Neural crest cell (in vitro differentiated cells): ENCODE results near the gene SMARCC1. TPM values are rescaled to one million over a fixed set of nuclear protein-coding genes. Genes with fewer than 3 reads are reported as not detected.

Source experiments
- DNase-seq: peaks from one replicate; pipeline ENCODE4 v3.0.0; 2021; ENCODE audit warnings: low read depth, mixed read lengths, low spot score
- H3K27ac Mint-ChIP-seq: one replicate; pipeline ENCODE4 v1.8.0; 2021; ENCODE audit warnings: mild to moderate bottlenecking, mixed read lengths; ENCODE audit not compliant: unreplicated experiment
- H3K27me3 Mint-ChIP-seq: 2 replicates; pipeline ENCODE4 v1.8.0; 2021; ENCODE audit warnings: low read depth, mild to moderate bottlenecking, mixed read lengths
- H3K36me3 Mint-ChIP-seq: 2 replicates; pipeline ENCODE4 v1.8.0; 2021; ENCODE audit warnings: low read depth, mild to moderate bottlenecking, mixed read lengths
- H3K4me1 Mint-ChIP-seq: 2 replicates; pipeline ENCODE4 v1.8.0; 2021; ENCODE audit warnings: mixed read lengths
- H3K4me3 Mint-ChIP-seq: one replicate; pipeline ENCODE4 v1.8.0; 2021; ENCODE audit warnings: mild to moderate bottlenecking, mixed read lengths
- H3K9me3 Mint-ChIP-seq: 2 replicates; pipeline ENCODE4 v1.8.0; 2021; ENCODE audit warnings: mixed read lengths
- CTCF ChIP-seq: fragments of 200-600 bp; sonication (generic); conservative IDR thresholded peaks from 2 replicates; pipeline ENCODE4 v1.5.0; 2021; ENCODE audit warnings: antibody characterized with exemption, mild to moderate bottlenecking
- total RNA-seq: library from RNA; stranded (reverse); gene quantifications from 2 replicates; pipeline ENCODE4 v1.2.1, GENCODE V29; 2021

SMARCC1 gene
- total RNA-seq, 1 donor from 2014 or later: 281 TPM

- Mint-ChIP-seq H3K27ac (no peak overlapping the region), H3K9me3 (no peaks in the 10 kb centered on the region), H3K4me3 (no peak overlapping the region), H3K4me1 (peaks cover 5% of the 10 kb centered on the region), H3K27me3 (no peaks in the 10 kb centered on the region), H3K36me3 (peaks cover 42% of the 10 kb centered on the region)
- no peak for DNase-seq
- TF ChIP-seq CTCF: no peak
Measured at GRCh38 chr3:47607335-47607734, 174.4 kb downstream of the SMARCC1 start.

- Mint-ChIP-seq H3K4me1 (peaks cover 12% of the 10 kb centered on the region), H3K36me3 (peaks cover 36% of the 10 kb centered on the region), H3K27me3 (no peaks in the 10 kb centered on the region), H3K9me3 (no peaks in the 10 kb centered on the region), H3K27ac (peak overlapping the region; percentile 14), H3K4me3 (no peak overlapping the region)
- DNase-seq: no peak
- TF ChIP-seq CTCF: no peak
Measured at GRCh38 chr3:47606165-47606564, 175.5 kb downstream of the SMARCC1 start.

- H3K9me3 Mint-ChIP-seq: no peaks in the 10 kb centered on the region
- DNase-seq: no peak
- H3K36me3 Mint-ChIP-seq: peaks cover 35% of the 10 kb centered on the region
- no peaks in the 10 kb centered on the region for H3K27me3 Mint-ChIP-seq
- no peak for TF ChIP-seq CTCF
- H3K27ac Mint-ChIP-seq: no peak overlapping the region
- peaks cover 17% of the 10 kb centered on the region for H3K4me1 Mint-ChIP-seq
- H3K4me3 Mint-ChIP-seq: no peak overlapping the region
Measured at GRCh38 chr3:47605652-47606051, 176.0 kb downstream of the SMARCC1 start.

- Mint-ChIP-seq H3K9me3 (no peaks in the 10 kb centered on the region), H3K4me3 (no peak overlapping the region), H3K4me1 (peaks cover 22% of the 10 kb centered on the region), H3K27ac (no peak overlapping the region), H3K27me3 (no peaks in the 10 kb centered on the region), H3K36me3 (peaks cover 25% of the 10 kb centered on the region)
- no peak for TF ChIP-seq CTCF
- DNase-seq: no peak
Measured at GRCh38 chr3:47604145-47604544, 177.5 kb downstream of the SMARCC1 start.

GRCh38 chr3:47603332-47603731, 178.4 kb downstream of the SMARCC1 start:
- no peak for TF ChIP-seq CTCF
- H3K27ac Mint-ChIP-seq: no peak overlapping the region
- H3K36me3 Mint-ChIP-seq: peaks cover 21% of the 10 kb centered on the region

GRCh38 chr3:47601281-47601680, 180.4 kb downstream of the SMARCC1 start:
- Mint-ChIP-seq H3K9me3 (no peaks in the 10 kb centered on the region), H3K4me1 (peaks cover 22% of the 10 kb centered on the region), H3K27me3 (no peaks in the 10 kb centered on the region), H3K36me3 (peaks cover 25% of the 10 kb centered on the region), H3K4me3 (peak overlapping the region; percentile 26), H3K27ac (peak overlapping the region; percentile 72)
- no peak for TF ChIP-seq CTCF
- no peak for DNase-seq

More at GRCh38 chr3:47603332-47603731, 178.4 kb downstream of the SMARCC1 start:
- Mint-ChIP-seq H3K27me3 (no peaks in the 10 kb centered on the region), H3K9me3 (no peaks in the 10 kb centered on the region), H3K4me3 (no peak overlapping the region), H3K4me1 (peaks cover 22% of the 10 kb centered on the region)
- no peak for DNase-seq
